Activated B cell treated with CpG ODN at 0.5 μM for 24 hours (primary cell): ENCODE data around the gene TSKU. TPM values are rescaled to one million over a fixed set of nuclear protein-coding genes. Genes with fewer than 3 reads are reported as not detected.

Experiments
- ATAC-seq: fragments of 200-7000 bp; cut with Tn5 transposase; one replicate; pipeline ENCODE4 v1.10.0; 2021; ENCODE audit warnings: low read depth, mild to moderate bottlenecking, moderate library complexity
- CTCF ChIA-PET: fragments of 350-600 bp; sonication (Branson Sonifier 250); formaldehyde crosslinking; loops from one replicate; lab custom pipeline; 2021; ENCODE audit warnings: antibody characterized with exemption; lab: Charles Lee
- POLR2A ChIA-PET: fragments of 350-600 bp; sonication (Branson Sonifier 250); formaldehyde crosslinking; loops from one replicate; lab custom pipeline; 2021; ENCODE audit warnings: antibody characterized with exemption; lab: Charles Lee
- DNase-seq: peaks from one replicate; pipeline ENCODE4 v3.0.0; 2022
- H3K27ac Mint-ChIP-seq: one replicate; pipeline ENCODE4 v1.8.0; 2020; ENCODE audit warnings: mixed read lengths
- H3K27me3 Mint-ChIP-seq: one replicate; pipeline ENCODE4 v1.8.0; 2021; ENCODE audit warnings: mixed read lengths
- H3K36me3 Mint-ChIP-seq: one replicate; pipeline ENCODE4 v1.8.0; 2021; ENCODE audit warnings: low read depth, mixed read lengths
- H3K4me1 Mint-ChIP-seq: one replicate; pipeline ENCODE4 v1.8.0; 2021; ENCODE audit warnings: mixed read lengths
- H3K4me3 Mint-ChIP-seq: one replicate; pipeline ENCODE4 v1.8.0; 2020; ENCODE audit warnings: mild to moderate bottlenecking, mixed read lengths
- H3K9me3 Mint-ChIP-seq: one replicate; pipeline ENCODE4 v1.8.0; 2020; ENCODE audit warnings: mixed read lengths
- CTCF ChIP-seq: fragments of 200-600 bp; IDR thresholded peaks from one replicate; pipeline ENCODE4 v1.8.0; 2022; ENCODE audit warnings: antibody characterized with exemption, mild to moderate bottlenecking
- intact Hi-C: fragments of 100-400 bp; cut with micrococcal nuclease; formaldehyde crosslinking; loops from one replicate; pipeline ENCODE4 v1.15.1; 2024
- total RNA-seq: library from RNA; stranded (reverse); gene quantifications from 2 replicates; pipeline ENCODE4 v1.2.3, GENCODE V29; 2022

TSKU gene
- total RNA-seq, 1 donor from 2014 or later: not detected

GRCh38 chr11:76786016-76786415, 2.9 kb downstream of the TSKU start:
- no peak overlapping the region for H3K27ac Mint-ChIP-seq
- CTCF ChIA-PET: no interaction called here
- no peak for ATAC-seq
- POLR2A ChIA-PET: no interaction called here
- intact Hi-C loops: no loop called here
- H3K4me3 Mint-ChIP-seq: no peak overlapping the region
- TF ChIP-seq CTCF: no peak
- H3K9me3 Mint-ChIP-seq: no peaks in the 10 kb centered on the region
- no peak for DNase-seq
- H3K4me1 Mint-ChIP-seq: peaks cover 5% of the 10 kb centered on the region
- H3K36me3 Mint-ChIP-seq: no peaks in the 10 kb centered on the region
- peaks cover 38% of the 10 kb centered on the region for H3K27me3 Mint-ChIP-seq

DNA sequence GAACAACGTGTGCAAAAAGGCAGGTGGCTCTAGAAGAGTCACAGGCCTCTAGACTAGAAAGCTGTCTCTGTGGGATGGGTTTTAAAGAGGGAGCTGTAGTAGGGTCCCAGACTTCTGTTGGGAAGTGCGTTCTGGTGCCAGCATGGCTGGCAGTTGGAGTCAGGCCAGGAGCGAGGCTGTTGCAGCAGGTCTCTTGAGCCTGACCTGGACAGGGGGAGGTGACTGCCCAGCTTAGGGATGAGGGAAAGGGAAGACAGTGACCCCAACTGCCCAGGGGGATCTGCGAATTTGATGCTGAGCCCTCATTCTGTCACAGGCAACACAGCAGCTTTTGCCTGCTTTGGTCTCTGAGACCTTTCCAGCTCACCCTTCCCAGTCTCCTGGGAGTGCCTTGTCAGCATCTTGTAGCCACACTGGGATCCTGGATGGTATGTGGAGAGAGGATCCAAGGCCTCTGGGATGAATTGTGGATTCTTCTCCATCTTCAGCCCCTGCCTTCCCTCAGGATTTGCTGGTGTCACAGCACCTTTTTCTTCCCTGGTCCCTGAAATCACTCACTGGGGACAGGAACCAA, 3.4 kb downstream of the TSKU start:
- POLR2A ChIA-PET: no interaction called here
- no peak for TF ChIP-seq CTCF
- no peak overlapping the region for H3K27ac Mint-ChIP-seq
- intact Hi-C loops: no loop called here
- peaks cover 5% of the 10 kb centered on the region for H3K4me1 Mint-ChIP-seq
- DNase-seq (no peak), ATAC-seq (no peak)
- H3K9me3 Mint-ChIP-seq: no peaks in the 10 kb centered on the region
- peaks cover 34% of the 10 kb centered on the region for H3K27me3 Mint-ChIP-seq
- CTCF ChIA-PET: no interaction called here
- no peaks in the 10 kb centered on the region for H3K36me3 Mint-ChIP-seq
- no peak overlapping the region for H3K4me3 Mint-ChIP-seq

DNA sequence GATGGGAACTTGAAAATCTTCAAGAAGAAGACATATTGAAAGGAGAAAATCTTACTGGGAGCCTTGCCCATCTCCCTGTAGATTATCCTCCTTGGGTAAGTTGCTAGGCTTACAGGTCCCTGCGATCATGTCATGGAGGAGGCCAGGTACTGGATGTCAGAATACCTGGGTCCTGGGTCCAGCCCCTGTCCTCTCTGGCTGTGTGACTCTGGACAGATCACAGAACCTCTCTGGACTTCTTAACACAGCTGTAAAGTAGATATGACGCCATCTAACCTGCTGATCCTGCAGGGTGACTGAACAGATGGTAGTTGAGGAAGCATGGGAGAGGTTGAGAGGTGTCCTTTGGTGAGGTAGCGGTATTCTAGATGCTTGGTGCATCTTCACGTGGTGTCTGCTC, 4.1 kb downstream of the TSKU start:
- ChIA-PET CTCF (no interaction called here), POLR2A (no interaction called here)
- H3K9me3 Mint-ChIP-seq: no peaks in the 10 kb centered on the region
- no peak for TF ChIP-seq CTCF
- intact Hi-C loops: no loop called here
- no peaks in the 10 kb centered on the region for H3K36me3 Mint-ChIP-seq
- H3K4me3 Mint-ChIP-seq: no peak overlapping the region
- peaks cover 33% of the 10 kb centered on the region for H3K27me3 Mint-ChIP-seq
- DNase-seq: no peak
- H3K27ac Mint-ChIP-seq: no peak overlapping the region
- peaks cover 5% of the 10 kb centered on the region for H3K4me1 Mint-ChIP-seq
- no peak for ATAC-seq

GRCh38 chr11:76787911-76788596, 4.9 kb downstream of the TSKU start:
- ATAC-seq (no peak), DNase-seq (no peak)
- Mint-ChIP-seq H3K27ac (no peak overlapping the region), H3K4me1 (no peaks in the 10 kb centered on the region), H3K9me3 (no peaks in the 10 kb centered on the region), H3K4me3 (no peak overlapping the region), H3K36me3 (no peaks in the 10 kb centered on the region), H3K27me3 (peaks cover 27% of the 10 kb centered on the region)
- ChIA-PET CTCF (no interaction called here), POLR2A (no interaction called here)
- TF ChIP-seq CTCF: no peak
- intact Hi-C loops: no loop called here

DNA sequence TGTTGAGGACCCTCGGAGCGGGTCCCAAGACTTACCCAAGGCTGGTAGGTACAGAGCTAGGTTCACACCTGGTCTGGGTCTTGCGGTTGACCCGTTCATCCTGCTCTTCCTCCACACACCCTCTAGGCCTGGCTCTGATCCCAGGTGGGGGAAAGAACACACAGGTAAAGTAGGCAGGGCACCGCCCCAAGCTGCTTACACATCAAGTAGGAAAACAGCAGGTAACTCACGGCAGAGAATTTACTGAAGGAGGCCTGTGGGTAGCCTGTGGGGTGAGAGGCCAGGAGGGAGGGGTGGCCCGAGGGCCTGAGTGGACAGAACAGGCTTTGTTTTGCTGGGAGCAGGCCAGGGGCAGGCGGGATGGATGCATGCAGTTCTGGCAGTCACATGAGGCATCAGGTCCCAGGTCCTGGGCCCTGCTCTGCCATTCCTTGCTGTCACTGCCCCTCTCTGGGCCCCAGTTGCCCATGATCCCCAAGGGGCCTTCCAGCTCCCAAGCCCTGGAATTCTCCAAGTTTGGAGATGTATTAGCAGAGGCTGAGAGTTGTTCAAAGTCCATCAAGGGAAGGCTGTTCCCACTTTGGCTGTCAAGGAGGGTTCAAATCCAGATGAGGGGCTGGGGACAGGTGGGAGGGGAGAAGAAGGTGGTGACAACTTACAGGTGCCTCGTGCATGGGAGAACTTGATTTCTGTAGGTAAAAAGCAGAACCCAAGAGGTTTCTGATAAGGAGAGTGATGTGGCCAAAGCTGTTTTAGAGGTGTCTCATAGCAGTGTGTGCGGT, 5.7 kb downstream of the TSKU start:
- no peak for TF ChIP-seq CTCF
- no peaks in the 10 kb centered on the region for H3K36me3 Mint-ChIP-seq
- DNase-seq (no peak), ATAC-seq (no peak)
- H3K27ac Mint-ChIP-seq: no peak overlapping the region
- no peaks in the 10 kb centered on the region for H3K4me1 Mint-ChIP-seq
- POLR2A ChIA-PET: no interaction called here
- CTCF ChIA-PET: no interaction called here
- H3K9me3 Mint-ChIP-seq: no peaks in the 10 kb centered on the region
- no peak overlapping the region for H3K4me3 Mint-ChIP-seq
- H3K27me3 Mint-ChIP-seq: peaks cover 27% of the 10 kb centered on the region
- intact Hi-C loops: no loop called here
